Ectodermal cell (in vitro differentiated cells): Measurements from ENCODE around the gene PTPRN2.
"Not testable (repeated sequence)": the region's sequence is repeated elsewhere in the genome, so short reads cannot be mapped to it uniquely, and the experiment has no call there.

Source experiments
- H3K27ac ChIP-seq: 2 replicates; pipeline ENCODE4 v1.7.0; 2013; ENCODE audit warnings: mild to moderate bottlenecking, low read depth, low read length; ENCODE audit not compliant: insufficient read depth, poor library complexity, severe bottlenecking
- H3K27me3 ChIP-seq: 2 replicates; pipeline ENCODE4 v1.7.0; 2013; ENCODE audit warnings: mild to moderate bottlenecking, low read length; ENCODE audit not compliant: insufficient read depth, control insufficient read depth, poor library complexity, severe bottlenecking
- H3K36me3 ChIP-seq: one replicate; pipeline ENCODE4 v1.7.0; 2013; ENCODE audit warnings: low read length; ENCODE audit not compliant: control insufficient read depth, insufficient read depth
- H3K4me1 ChIP-seq: one replicate; pipeline ENCODE4 v1.7.0; 2013; ENCODE audit warnings: low read length; ENCODE audit not compliant: control insufficient read depth, insufficient read depth
- H3K4me3 ChIP-seq: 2 replicates; pipeline ENCODE4 v1.7.0; 2013; ENCODE audit warnings: low read depth, low read length, control low read depth; ENCODE audit not compliant: insufficient read depth
- H3K9me3 ChIP-seq: 2 replicates; pipeline ENCODE4 v1.7.0; 2013; ENCODE audit warnings: mild to moderate bottlenecking, low read length, moderate library complexity; ENCODE audit not compliant: control insufficient read depth
- WGBS, 2 experiments: methylation state at CpG; one replicate each; pipeline ENCODE4 v1.1.7; 2013; ENCODE audit warnings: missing lambda C conversion rate in 2 of 2; 5-methylcytosine and 5-hydroxymethylcytosine counted together

PTPRN2 gene

GRCh38 chr7:157779206-157779605, 808.4 kb downstream of the PTPRN2 start:
- H3K27me3 ChIP-seq = no peaks in the 10 kb centered on the region
- peaks cover 8% of the 10 kb centered on the region for H3K9me3 ChIP-seq
- H3K4me1 ChIP-seq = no peaks in the 10 kb centered on the region
- WGBS, 2 experiments = 79 to 81% methylated on average over 12 of the region's 12 CpGs
- no peak overlapping the region for H3K27ac ChIP-seq
- no peak overlapping the region for H3K4me3 ChIP-seq
- no peaks in the 10 kb centered on the region for H3K36me3 ChIP-seq

- not testable (repeated sequence) for H3K27me3 ChIP-seq, H3K27ac ChIP-seq, H3K9me3 ChIP-seq, H3K4me1 ChIP-seq, H3K36me3 ChIP-seq, H3K4me3 ChIP-seq
- WGBS, 2 experiments = 86 to 90% methylated on average over 16 of the region's 16 CpGs
Observed at GRCh38 chr7:157777194-157777762, 810.3 kb downstream of the PTPRN2 start.

GRCh38 chr7:157775560-157776332, 811.9 kb downstream of the PTPRN2 start:
- Histone ChIP-seq H3K27me3 (no peaks in the 10 kb centered on the region), H3K4me1 (no peaks in the 10 kb centered on the region)
- WGBS, 2 experiments = 83 to 84% methylated on average over 25 of the region's 25 CpGs

GRCh38 chr7:157775021-157775559, 812.5 kb downstream of the PTPRN2 start:
- Histone ChIP-seq H3K36me3 (no peaks in the 10 kb centered on the region), H3K4me1 (no peaks in the 10 kb centered on the region), H3K27me3 (no peaks in the 10 kb centered on the region), H3K4me3 (no peak overlapping the region), H3K27ac (no peak overlapping the region), H3K9me3 (peaks cover 6% of the 10 kb centered on the region)
- WGBS, 2 experiments = 85% methylated on average over 25 of the region's 25 CpGs

More at GRCh38 chr7:157775560-157776332, 811.9 kb downstream of the PTPRN2 start:
- no peak overlapping the region for H3K27ac ChIP-seq
- no peak overlapping the region for H3K4me3 ChIP-seq
- H3K36me3 ChIP-seq = no peaks in the 10 kb centered on the region
- H3K9me3 ChIP-seq = peaks cover 6% of the 10 kb centered on the region

- Histone ChIP-seq H3K4me3 (no peak overlapping the region), H3K4me1 (no peaks in the 10 kb centered on the region), H3K27me3 (no peaks in the 10 kb centered on the region), H3K36me3 (no peaks in the 10 kb centered on the region), H3K9me3 (peaks cover 4% of the 10 kb centered on the region), H3K27ac (no peak overlapping the region)
- WGBS, 2 experiments = 84 to 85% methylated on average over 11 of the region's 11 CpGs
Observed at GRCh38 chr7:157774495-157774894, 813.1 kb downstream of the PTPRN2 start.

- H3K9me3 ChIP-seq = peaks cover 4% of the 10 kb centered on the region
- WGBS, 2 experiments = 75 to 82% methylated on average over 9 of the region's 9 CpGs
Observed at GRCh38 chr7:157773361-157773760, 814.3 kb downstream of the PTPRN2 start.

GRCh38 chr7:157772486-157773130, 815.0 kb downstream of the PTPRN2 start:
- Histone ChIP-seq H3K9me3 (peaks cover 2% of the 10 kb centered on the region), H3K4me3 (no peak overlapping the region), H3K36me3 (no peaks in the 10 kb centered on the region), H3K27me3 (no peaks in the 10 kb centered on the region), H3K27ac (no peak overlapping the region), H3K4me1 (no peaks in the 10 kb centered on the region)
- 86 to 87% methylated on average over 21 of the region's 21 CpGs for WGBS, 2 experiments

More at GRCh38 chr7:157773361-157773760, 814.3 kb downstream of the PTPRN2 start:
- Histone ChIP-seq H3K4me1 (no peaks in the 10 kb centered on the region), H3K36me3 (no peaks in the 10 kb centered on the region), H3K27ac (no peak overlapping the region), H3K27me3 (no peaks in the 10 kb centered on the region), H3K4me3 (no peak overlapping the region)

GRCh38 chr7:157771689-157772088, 815.9 kb downstream of the PTPRN2 start:
- peaks cover 2% of the 10 kb centered on the region for H3K9me3 ChIP-seq
- H3K4me3 ChIP-seq = no peak overlapping the region
- H3K36me3 ChIP-seq = no peaks in the 10 kb centered on the region
- 69 to 81% methylated on average over 6 of the region's 6 CpGs for WGBS, 2 experiments
- H3K4me1 ChIP-seq = no peaks in the 10 kb centered on the region
- H3K27ac ChIP-seq = no peak overlapping the region
- H3K27me3 ChIP-seq = no peaks in the 10 kb centered on the region

- H3K4me1 ChIP-seq = no peaks in the 10 kb centered on the region
- peaks cover 2% of the 10 kb centered on the region for H3K9me3 ChIP-seq
- 80 to 83% methylated on average over 13 of the region's 13 CpGs for WGBS, 2 experiments
- no peak overlapping the region for H3K4me3 ChIP-seq
- H3K27me3 ChIP-seq = no peaks in the 10 kb centered on the region
- no peaks in the 10 kb centered on the region for H3K36me3 ChIP-seq
- no peak overlapping the region for H3K27ac ChIP-seq
Observed at GRCh38 chr7:157770716-157771320, 816.8 kb downstream of the PTPRN2 start.
